WTC11 (cell line): ENCODE data around the gene RAB13. TPM values are rescaled to one million over a fixed set of nuclear protein-coding genes. Genes with fewer than 3 reads are reported as not detected.

Experiments used
- ATAC-seq: fragments of 200-7000 bp; cut with Tn5 transposase; 2 replicates; pipeline ENCODE4 v1.10.0; 2021; ENCODE audit warnings: mild to moderate bottlenecking, moderate library complexity
- CTCF ChIA-PET: fragments of 300-600 bp; sonication (Branson Sonifier 250); formaldehyde crosslinking; loops from one replicate; lab custom pipeline; 2021; ENCODE audit warnings: antibody characterized with exemption; lab: Charles Lee
- POLR2A ChIA-PET: fragments of 350-600 bp; sonication (Branson Sonifier 250); formaldehyde crosslinking; loops from one replicate; lab custom pipeline; 2021; ENCODE audit warnings: antibody characterized with exemption; lab: Charles Lee
- DNase-seq: peaks from one replicate; pipeline ENCODE4 v3.0.0; 2021; ENCODE audit warnings: low spot score
- H3K27ac Mint-ChIP-seq: 2 replicates; pipeline ENCODE4 v1.8.0; 2021; ENCODE audit warnings: mixed read lengths
- H3K27me3 Mint-ChIP-seq: 2 replicates; pipeline ENCODE4 v1.8.0; 2021; ENCODE audit warnings: low read depth, mild to moderate bottlenecking, moderate library complexity, mixed read lengths
- H3K36me3 Mint-ChIP-seq: 2 replicates; pipeline ENCODE4 v1.8.0; 2021; ENCODE audit warnings: mixed read lengths
- H3K4me1 Mint-ChIP-seq: 2 replicates; pipeline ENCODE4 v1.8.0; 2022; ENCODE audit warnings: mixed read lengths
- H3K4me3 Mint-ChIP-seq: 2 replicates; pipeline ENCODE4 v1.8.0; 2021; ENCODE audit warnings: mild to moderate bottlenecking, moderate library complexity, mixed read lengths
- H3K9me3 Mint-ChIP-seq: 2 replicates; pipeline ENCODE4 v1.8.0; 2021; ENCODE audit warnings: mixed read lengths
- CREM ChIP-seq: sonication (generic); formaldehyde crosslinking; IDR thresholded peaks from 2 replicates; pipeline ENCODE4 v1.8.1; 2022; ENCODE audit warnings: mild to moderate bottlenecking, missing genetic modification reagents, moderate library complexity
- ELF4 ChIP-seq: sonication (generic); formaldehyde crosslinking; IDR thresholded peaks from 2 replicates; pipeline ENCODE4 v1.8.1; 2022; ENCODE audit warnings: low read depth, mild to moderate bottlenecking, moderate library complexity, missing genetic modification reagents
- FOXJ3 ChIP-seq: sonication (generic); formaldehyde crosslinking; IDR thresholded peaks from 2 replicates; pipeline ENCODE4 v1.9.0; 2021; ENCODE audit warnings: missing genetic modification reagents, mild to moderate bottlenecking, borderline replicate concordance
- IRF2 ChIP-seq: sonication (generic); formaldehyde crosslinking; IDR thresholded peaks from 2 replicates; pipeline ENCODE4 v1.8.0; 2022; ENCODE audit warnings: low read depth, missing genetic modification reagents, borderline replicate concordance
- JAZF1 ChIP-seq: fragments of 250-450 bp; sonication (Bioruptor Pico); IDR thresholded peaks from 2 replicates; pipeline ENCODE4 v1.9.0; 2021; ENCODE audit warnings: moderate library complexity, mild to moderate bottlenecking, inconsistent platforms
- KAT7 ChIP-seq: sonication (generic); formaldehyde crosslinking; IDR thresholded peaks from 2 replicates; pipeline ENCODE4 v1.8.1; 2023; ENCODE audit warnings: missing genetic modification reagents, mild to moderate bottlenecking, borderline replicate concordance
- MXD4 ChIP-seq: fragments of 250-450 bp; sonication (Bioruptor Pico); IDR thresholded peaks from 2 replicates; pipeline ENCODE4 v1.8.0; 2021; ENCODE audit warnings: mild to moderate bottlenecking, moderate library complexity, borderline replicate concordance
- NR3C1 ChIP-seq: sonication (generic); formaldehyde crosslinking; conservative IDR thresholded peaks from 2 replicates; pipeline ENCODE4 v1.8.1; 2023; ENCODE audit warnings: low read depth, mild to moderate bottlenecking, missing genetic modification reagents
- PRRX2 ChIP-seq: fragments of 250-450 bp; sonication (Bioruptor Pico); IDR thresholded peaks from 2 replicates; pipeline ENCODE4 v1.8.0; 2021; ENCODE audit warnings: mild to moderate bottlenecking
- TEAD4 ChIP-seq: sonication (generic); formaldehyde crosslinking; IDR thresholded peaks from 2 replicates; pipeline ENCODE4 v1.8.0; 2022; ENCODE audit warnings: mild to moderate bottlenecking, missing genetic modification reagents
- ZNF219 ChIP-seq: sonication (generic); formaldehyde crosslinking; IDR thresholded peaks from 2 replicates; pipeline ENCODE4 v1.8.0; 2023; ENCODE audit warnings: missing genetic modification reagents, mild to moderate bottlenecking, borderline replicate concordance
- ZNF263 ChIP-seq: sonication (generic); formaldehyde crosslinking; IDR thresholded peaks from 2 replicates; pipeline ENCODE4 v1.8.1; 2022; ENCODE audit warnings: low read depth, mild to moderate bottlenecking, moderate library complexity, missing genetic modification reagents
- ZNF416 ChIP-seq: fragments of 250-450 bp; sonication (Bioruptor Pico); IDR thresholded peaks from 2 replicates; pipeline ENCODE4 v1.9.0; 2021; ENCODE audit warnings: mild to moderate bottlenecking, inconsistent platforms
- total RNA-seq: library from RNA; stranded (reverse); gene quantifications from 3 replicates; pipeline ENCODE4 v1.2.3, GENCODE V29; 2021
- TF ChIP-seq, protein P1 (sequence below): sonication (generic); formaldehyde crosslinking; IDR thresholded peaks from 2 replicates; pipeline ENCODE4 v1.8.1; 2023; ENCODE audit warnings: mild to moderate bottlenecking, missing genetic modification reagents, moderate library complexity
- TF ChIP-seq, protein P2 (sequence below): sonication (generic); formaldehyde crosslinking; IDR thresholded peaks from 2 replicates; pipeline ENCODE4 v1.8.1; 2022; ENCODE audit warnings: low read depth, missing genetic modification reagents, borderline replicate concordance
- TF ChIP-seq, protein P3 (sequence below): fragments of 250-450 bp; sonication (Bioruptor Pico); IDR thresholded peaks from 2 replicates; pipeline ENCODE4 v1.9.0; 2021; ENCODE audit warnings: moderate library complexity, mild to moderate bottlenecking, inconsistent platforms, borderline replicate concordance
- TF ChIP-seq, protein P4 (sequence below): sonication (generic); formaldehyde crosslinking; IDR thresholded peaks from 2 replicates; pipeline ENCODE4 v1.8.1; 2023; ENCODE audit warnings: mild to moderate bottlenecking, moderate library complexity, missing genetic modification reagents
- TF ChIP-seq, protein P5 (sequence below): fragments of 200-600 bp; IDR thresholded peaks from 2 replicates; pipeline ENCODE4 v1.8.0; 2022; ENCODE audit warnings: antibody characterized with exemption
- TF ChIP-seq, protein P6 (sequence below): sonication (generic); formaldehyde crosslinking; IDR thresholded peaks from 2 replicates; pipeline ENCODE4 v1.8.0; 2022; ENCODE audit warnings: mild to moderate bottlenecking, missing genetic modification reagents
- TF ChIP-seq, protein P7 (sequence below): fragments of 250-450 bp; sonication (Bioruptor Pico); IDR thresholded peaks from 2 replicates; pipeline ENCODE4 v1.9.0; 2021; ENCODE audit warnings: mild to moderate bottlenecking
- TF ChIP-seq, protein P8 (sequence below): sonication (generic); formaldehyde crosslinking; IDR thresholded peaks from 2 replicates; pipeline ENCODE4 v1.8.0; 2023; ENCODE audit warnings: missing genetic modification reagents
- TF ChIP-seq, protein P9 (sequence below): sonication (generic); formaldehyde crosslinking; IDR thresholded peaks from 2 replicates; pipeline ENCODE4 v1.8.0; 2022; ENCODE audit warnings: mild to moderate bottlenecking, missing genetic modification reagents

RAB13 gene
- total RNA-seq, 1 experiment from 2014 or later: 126 TPM

DNA sequence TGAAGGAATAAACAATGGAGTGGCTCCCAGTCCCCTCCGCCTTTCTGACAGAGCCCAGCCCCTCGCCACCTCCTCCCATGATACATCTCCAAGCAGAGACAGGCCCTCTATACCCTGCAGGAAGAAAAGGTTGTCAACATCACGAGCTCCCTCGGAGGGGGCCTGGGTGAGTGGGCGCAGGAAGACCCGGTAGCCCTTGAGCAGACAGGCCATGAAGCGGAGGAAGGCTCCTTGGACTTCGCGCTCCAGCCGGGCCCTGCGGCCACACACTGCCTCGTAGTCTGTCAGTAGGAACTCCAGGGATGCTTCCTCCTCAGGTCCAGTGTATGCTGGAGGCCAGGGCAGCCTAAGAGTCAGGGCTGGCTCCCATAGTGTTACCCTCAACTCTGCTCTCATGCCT lies 46.7 kb downstream of the RAB13 start:
- ATAC-seq (no peak), DNase-seq (no peak)
- H3K27ac Mint-ChIP-seq: no peak overlapping the region
- no peaks in the 10 kb centered on the region for H3K9me3 Mint-ChIP-seq
- no peaks in the 10 kb centered on the region for H3K27me3 Mint-ChIP-seq
- no peak overlapping the region for H3K4me3 Mint-ChIP-seq
- peaks cover 49% of the 10 kb centered on the region for H3K36me3 Mint-ChIP-seq
- peaks cover 2% of the 10 kb centered on the region; the same call in 1 of the 2 replicates for H3K4me1 Mint-ChIP-seq
- TF ChIP-seq, protein P1, sequence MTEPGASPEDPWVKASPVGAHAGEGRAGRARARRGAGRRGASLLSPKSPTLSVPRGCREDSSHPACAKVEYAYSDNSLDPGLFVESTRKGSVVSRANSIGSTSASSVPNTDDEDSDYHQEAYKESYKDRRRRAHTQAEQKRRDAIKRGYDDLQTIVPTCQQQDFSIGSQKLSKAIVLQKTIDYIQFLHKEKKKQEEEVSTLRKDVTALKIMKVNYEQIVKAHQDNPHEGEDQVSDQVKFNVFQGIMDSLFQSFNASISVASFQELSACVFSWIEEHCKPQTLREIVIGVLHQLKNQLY (CRISPR knock-in tag): no peak
- TF ChIP-seq, protein P2, sequence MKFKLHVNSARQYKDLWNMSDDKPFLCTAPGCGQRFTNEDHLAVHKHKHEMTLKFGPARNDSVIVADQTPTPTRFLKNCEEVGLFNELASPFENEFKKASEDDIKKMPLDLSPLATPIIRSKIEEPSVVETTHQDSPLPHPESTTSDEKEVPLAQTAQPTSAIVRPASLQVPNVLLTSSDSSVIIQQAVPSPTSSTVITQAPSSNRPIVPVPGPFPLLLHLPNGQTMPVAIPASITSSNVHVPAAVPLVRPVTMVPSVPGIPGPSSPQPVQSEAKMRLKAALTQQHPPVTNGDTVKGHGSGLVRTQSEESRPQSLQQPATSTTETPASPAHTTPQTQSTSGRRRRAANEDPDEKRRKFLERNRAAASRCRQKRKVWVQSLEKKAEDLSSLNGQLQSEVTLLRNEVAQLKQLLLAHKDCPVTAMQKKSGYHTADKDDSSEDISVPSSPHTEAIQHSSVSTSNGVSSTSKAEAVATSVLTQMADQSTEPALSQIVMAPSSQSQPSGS (CRISPR knock-in tag): no peak
- TF ChIP-seq, protein P3, sequence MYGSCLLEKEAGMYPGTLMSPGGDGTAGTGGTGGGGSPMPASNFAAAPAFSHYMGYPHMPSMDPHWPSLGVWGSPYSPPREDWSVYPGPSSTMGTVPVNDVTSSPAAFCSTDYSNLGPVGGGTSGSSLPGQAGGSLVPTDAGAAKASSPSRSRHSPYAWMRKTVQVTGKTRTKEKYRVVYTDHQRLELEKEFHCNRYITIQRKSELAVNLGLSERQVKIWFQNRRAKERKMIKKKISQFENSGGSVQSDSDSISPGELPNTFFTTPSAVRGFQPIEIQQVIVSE (CRISPR knock-in tag): no peak
- TF ChIP-seq JAZF1 (CRISPR knock-in tag) (no peak), TEAD4 (CRISPR knock-in tag) (no peak), KAT7 (no peak), CREM (CRISPR knock-in tag) (no peak), ZNF263 (CRISPR knock-in tag) (no peak)
- TF ChIP-seq, protein P4, sequence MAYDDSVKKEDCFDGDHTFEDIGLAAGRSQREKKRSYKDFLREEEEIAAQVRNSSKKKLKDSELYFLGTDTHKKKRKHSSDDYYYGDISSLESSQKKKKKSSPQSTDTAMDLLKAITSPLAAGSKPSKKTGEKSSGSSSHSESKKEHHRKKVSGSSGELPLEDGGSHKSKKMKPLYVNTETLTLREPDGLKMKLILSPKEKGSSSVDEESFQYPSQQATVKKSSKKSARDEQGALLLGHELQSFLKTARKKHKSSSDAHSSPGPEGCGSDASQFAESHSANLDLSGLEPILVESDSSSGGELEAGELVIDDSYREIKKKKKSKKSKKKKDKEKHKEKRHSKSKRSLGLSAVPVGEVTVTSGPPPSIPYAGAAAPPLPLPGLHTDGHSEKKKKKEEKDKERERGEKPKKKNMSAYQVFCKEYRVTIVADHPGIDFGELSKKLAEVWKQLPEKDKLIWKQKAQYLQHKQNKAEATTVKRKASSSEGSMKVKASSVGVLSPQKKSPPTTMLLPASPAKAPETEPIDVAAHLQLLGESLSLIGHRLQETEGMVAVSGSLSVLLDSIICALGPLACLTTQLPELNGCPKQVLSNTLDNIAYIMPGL: no peak
- TF ChIP-seq, protein P5, sequence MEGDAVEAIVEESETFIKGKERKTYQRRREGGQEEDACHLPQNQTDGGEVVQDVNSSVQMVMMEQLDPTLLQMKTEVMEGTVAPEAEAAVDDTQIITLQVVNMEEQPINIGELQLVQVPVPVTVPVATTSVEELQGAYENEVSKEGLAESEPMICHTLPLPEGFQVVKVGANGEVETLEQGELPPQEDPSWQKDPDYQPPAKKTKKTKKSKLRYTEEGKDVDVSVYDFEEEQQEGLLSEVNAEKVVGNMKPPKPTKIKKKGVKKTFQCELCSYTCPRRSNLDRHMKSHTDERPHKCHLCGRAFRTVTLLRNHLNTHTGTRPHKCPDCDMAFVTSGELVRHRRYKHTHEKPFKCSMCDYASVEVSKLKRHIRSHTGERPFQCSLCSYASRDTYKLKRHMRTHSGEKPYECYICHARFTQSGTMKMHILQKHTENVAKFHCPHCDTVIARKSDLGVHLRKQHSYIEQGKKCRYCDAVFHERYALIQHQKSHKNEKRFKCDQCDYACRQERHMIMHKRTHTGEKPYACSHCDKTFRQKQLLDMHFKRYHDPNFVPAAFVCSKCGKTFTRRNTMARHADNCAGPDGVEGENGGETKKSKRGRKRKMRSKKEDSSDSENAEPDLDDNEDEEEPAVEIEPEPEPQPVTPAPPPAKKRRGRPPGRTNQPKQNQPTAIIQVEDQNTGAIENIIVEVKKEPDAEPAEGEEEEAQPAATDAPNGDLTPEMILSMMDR: no peak
- TF ChIP-seq, protein P6, sequence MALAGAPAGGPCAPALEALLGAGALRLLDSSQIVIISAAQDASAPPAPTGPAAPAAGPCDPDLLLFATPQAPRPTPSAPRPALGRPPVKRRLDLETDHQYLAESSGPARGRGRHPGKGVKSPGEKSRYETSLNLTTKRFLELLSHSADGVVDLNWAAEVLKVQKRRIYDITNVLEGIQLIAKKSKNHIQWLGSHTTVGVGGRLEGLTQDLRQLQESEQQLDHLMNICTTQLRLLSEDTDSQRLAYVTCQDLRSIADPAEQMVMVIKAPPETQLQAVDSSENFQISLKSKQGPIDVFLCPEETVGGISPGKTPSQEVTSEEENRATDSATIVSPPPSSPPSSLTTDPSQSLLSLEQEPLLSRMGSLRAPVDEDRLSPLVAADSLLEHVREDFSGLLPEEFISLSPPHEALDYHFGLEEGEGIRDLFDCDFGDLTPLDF (CRISPR knock-in tag): no peak
- TF ChIP-seq, protein P7, sequence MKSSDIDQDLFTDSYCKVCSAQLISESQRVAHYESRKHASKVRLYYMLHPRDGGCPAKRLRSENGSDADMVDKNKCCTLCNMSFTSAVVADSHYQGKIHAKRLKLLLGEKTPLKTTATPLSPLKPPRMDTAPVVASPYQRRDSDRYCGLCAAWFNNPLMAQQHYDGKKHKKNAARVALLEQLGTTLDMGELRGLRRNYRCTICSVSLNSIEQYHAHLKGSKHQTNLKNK (CRISPR knock-in tag): no peak
- ChIA-PET POLR2A (interaction anchor here (0.6 kb wide), 1 partner anchor 24 kb away, joined by 3 read pairs; the partner anchor contains the start of gene SLC39A1), CTCF (no interaction called here)

DNA sequence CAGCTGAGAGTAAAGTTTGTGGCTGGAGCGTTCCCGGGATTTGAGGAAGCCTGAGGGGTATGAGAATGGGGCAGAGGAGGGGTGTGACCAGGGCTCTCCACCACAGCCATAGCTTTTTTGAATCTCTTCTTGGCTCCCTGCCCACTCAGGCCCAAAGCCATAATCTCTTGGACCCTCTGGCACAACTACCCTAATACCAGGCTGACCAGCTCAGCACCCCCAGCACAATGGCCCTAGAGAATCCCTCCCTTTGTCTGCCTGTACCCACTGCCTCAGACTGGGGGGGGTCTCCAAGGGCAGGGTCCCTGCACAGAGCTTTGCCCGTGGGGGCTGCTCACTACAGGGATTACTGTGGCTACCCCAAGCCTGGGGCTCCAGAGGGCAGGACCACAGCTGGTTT lies 47.1 kb downstream of the RAB13 start:
- H3K27ac Mint-ChIP-seq: no peak overlapping the region
- ChIA-PET CTCF (no interaction called here), POLR2A (interaction anchor here (0.7 kb wide), 1 partner anchor 121 kb away, joined by 3 read pairs; no protein-coding TSS in a partner anchor)
- H3K4me3 Mint-ChIP-seq: no peak overlapping the region
- no peak for DNase-seq
- H3K4me1 Mint-ChIP-seq: no peaks in the 10 kb centered on the region
- H3K9me3 Mint-ChIP-seq: no peaks in the 10 kb centered on the region
- no peak for ATAC-seq
- peaks cover 53% of the 10 kb centered on the region for H3K36me3 Mint-ChIP-seq
- no peaks in the 10 kb centered on the region for H3K27me3 Mint-ChIP-seq
- TF ChIP-seq PRRX2 (no peak), NR3C1 (no peak), ELF4 (CRISPR knock-in tag) (no peak), TEAD4 (CRISPR knock-in tag) (no peak), IRF2 (no peak), ZNF219 (no peak), FOXJ3 (CRISPR knock-in tag) (no peak), MXD4 (CRISPR knock-in tag) (no peak), KAT7 (no peak), ZNF416 (CRISPR knock-in tag) (no peak)
- TF ChIP-seq, protein P8, sequence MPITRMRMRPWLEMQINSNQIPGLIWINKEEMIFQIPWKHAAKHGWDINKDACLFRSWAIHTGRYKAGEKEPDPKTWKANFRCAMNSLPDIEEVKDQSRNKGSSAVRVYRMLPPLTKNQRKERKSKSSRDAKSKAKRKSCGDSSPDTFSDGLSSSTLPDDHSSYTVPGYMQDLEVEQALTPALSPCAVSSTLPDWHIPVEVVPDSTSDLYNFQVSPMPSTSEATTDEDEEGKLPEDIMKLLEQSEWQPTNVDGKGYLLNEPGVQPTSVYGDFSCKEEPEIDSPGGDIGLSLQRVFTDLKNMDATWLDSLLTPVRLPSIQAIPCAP (CRISPR knock-in tag): no peak
- TF ChIP-seq, protein P2 (CRISPR knock-in tag): no peak
- TF ChIP-seq, protein P9, sequence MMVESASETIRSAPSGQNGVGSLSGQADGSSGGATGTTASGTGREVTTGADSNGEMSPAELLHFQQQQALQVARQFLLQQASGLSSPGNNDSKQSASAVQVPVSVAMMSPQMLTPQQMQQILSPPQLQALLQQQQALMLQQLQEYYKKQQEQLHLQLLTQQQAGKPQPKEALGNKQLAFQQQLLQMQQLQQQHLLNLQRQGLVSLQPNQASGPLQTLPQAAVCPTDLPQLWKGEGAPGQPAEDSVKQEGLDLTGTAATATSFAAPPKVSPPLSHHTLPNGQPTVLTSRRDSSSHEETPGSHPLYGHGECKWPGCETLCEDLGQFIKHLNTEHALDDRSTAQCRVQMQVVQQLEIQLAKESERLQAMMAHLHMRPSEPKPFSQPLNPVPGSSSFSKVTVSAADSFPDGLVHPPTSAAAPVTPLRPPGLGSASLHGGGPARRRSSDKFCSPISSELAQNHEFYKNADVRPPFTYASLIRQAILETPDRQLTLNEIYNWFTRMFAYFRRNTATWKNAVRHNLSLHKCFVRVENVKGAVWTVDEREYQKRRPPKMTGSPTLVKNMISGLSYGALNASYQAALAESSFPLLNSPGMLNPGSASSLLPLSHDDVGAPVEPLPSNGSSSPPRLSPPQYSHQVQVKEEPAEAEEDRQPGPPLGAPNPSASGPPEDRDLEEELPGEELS: no peak
